HG03432 (cell line): ENCODE measurements around the gene MICAL3.

Experiments
- ATAC-seq: cut with Tn5 transposase; IDR thresholded peaks from one replicate; pipeline ENCODE4 v1.9.1; 2021; ENCODE audit warnings: mild to moderate bottlenecking, moderate library complexity; ENCODE audit not compliant: unreplicated experiment

The MICAL3 gene

DNA sequence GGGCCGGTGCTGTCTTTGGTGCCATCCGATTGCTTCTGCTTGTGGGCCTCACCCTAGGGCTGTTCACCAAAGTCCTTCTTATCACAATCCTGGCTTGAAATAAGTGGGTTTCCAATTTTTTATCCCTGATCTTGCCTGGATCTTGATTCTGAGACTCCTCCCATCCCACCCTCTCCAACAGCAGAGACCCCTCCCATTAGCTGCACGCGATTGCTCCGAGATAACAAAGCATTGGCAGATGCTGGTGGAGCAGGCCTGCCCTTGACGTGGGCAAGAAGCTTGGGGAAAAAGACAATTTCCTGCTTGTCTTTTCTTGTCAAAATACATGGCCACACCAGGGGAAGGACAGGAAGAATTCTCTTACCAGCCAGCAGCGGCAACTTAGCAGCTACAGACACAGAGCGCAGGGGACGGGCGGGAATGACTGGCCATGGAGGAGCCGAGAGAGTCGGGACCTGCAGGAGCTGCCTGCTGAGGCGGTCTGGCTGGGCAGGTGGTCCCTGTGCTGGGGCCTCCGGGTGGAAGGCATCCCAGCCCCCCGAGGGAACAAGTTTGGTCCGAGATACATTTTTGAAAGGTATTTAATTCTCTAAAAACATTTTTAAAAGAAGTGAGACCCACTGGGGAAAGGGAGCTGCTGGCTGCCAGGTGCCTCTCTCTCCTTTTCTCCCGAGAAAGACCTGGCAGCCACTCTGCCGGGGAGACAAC lies 240.4 kb downstream of the MICAL3 start:
- ATAC-seq: no peak

DNA sequence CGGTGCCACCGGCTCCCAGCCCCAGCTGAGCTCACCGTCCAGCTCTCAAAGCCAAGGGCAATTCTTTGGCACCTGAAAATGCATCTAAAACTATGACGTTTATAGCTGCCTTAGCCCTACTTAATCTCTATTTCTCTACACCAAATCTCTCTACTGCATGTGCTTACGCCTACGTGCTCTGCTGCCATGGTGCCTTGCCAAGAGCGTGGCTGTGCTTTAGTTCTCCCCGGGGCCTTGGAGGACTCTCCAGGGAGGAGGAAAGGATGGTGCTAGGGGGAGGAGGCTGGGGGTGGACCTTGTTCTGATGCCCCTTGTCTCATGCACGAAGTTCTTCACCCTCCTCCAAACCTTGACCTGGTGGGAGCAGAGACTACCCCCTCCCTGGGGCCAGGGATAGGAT lies 241.0 kb downstream of the MICAL3 start:
- ATAC-seq: no peak

DNA sequence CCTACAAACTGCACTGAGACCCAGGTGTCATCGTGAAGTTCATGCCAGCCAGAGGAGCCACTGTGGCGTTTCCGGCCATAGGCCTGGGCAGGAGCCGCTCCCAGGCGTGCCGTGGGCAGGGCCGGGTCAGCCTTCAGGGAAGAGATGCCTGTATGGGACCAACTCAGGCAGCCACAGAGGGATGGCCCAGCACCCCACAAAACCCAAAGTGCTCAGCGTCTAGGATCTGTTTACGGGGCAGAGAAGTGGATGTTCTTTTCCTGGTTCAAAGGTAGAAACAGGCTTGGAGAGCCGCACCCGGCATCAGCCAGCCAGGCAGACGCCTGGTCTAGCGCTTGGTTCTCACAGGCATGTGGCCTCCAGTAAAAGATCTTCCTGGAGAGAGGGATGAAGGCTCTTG lies 241.7 kb downstream of the MICAL3 start:
- no peak for ATAC-seq

DNA sequence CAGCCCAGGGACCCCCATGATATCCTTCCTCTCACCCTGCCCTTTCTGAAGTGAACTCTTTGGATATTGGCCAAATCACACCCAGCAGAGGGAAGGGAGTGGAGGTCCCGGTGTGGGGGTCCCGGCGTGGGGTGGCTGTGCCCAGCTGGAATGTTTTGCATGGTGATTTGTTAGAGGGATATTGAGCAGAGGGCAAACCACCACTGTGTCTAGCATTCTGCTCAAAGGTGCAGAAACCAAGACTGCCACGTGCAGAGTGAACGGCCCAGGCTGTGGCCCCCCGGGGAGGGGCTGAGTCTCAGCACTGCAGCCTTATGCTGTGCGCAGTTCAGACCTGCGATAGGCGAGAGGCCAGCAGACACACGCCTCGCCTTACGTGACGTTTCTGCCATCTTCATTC lies 242.2 kb downstream of the MICAL3 start:
- no peak for ATAC-seq

DNA sequence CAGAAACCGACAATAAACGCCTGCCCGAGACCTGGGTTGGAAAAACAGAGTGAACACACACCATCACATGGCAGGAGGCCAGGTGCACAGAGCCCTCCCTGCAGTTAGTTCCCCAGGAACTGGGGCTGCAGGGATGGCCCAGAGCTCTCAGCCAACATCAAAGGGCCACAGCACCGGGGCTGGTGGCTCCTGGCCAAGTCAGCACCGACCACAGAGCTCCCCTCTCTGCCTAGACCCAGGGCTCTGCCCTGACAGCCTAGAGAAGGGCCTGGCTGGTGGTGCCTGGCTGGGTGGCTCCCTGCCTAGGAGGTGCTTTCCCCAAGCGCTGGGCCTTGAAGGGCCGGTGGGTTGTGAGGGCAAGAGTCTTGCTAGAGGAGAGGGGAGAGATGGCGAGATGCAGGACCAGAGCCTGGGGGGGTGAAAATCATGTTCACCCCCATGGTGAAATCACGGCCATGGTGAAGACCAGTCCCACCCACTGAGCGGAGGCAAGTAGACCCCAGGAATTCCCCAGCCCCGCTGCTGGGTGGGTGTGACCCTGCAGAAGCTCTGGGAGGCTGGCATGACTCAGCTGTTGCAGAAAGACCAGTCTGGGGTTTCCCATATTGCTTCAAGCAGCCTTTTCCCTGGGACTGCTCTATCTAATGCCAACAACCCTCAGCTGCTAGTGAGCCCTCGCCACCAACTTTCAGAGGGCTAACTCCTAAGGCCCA lies 242.9 kb downstream of the MICAL3 start:
- ATAC-seq: peak; percentile 53

DNA sequence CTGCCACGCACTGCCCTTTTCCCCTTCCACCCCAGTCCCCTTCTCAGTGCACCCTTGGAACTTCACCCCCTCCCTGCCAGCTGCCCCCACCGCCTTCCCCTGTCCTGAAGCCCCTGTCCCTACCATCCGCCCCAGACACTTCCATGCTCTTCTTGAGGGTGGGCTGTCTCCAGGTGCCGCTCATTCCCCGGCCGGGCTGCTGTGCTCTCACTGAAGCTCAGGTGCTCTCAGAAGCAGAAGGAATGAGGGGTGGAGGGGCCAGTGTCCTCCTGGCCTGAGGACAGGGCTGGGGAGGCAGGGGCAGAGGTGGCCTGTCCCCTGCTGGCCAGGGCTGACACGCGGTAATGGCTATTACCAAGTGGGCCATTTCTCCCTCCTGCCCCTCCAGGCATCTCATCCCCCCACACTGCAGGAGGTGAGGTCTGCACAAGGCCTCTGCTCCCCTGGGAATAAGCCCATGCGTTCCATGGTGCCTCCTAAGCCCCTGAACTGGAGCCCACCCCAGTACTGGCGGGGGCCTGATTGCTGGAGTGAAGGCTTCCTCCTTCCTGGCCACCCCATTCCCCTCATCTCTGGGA lies 243.5 kb downstream of the MICAL3 start:
- ATAC-seq: no peak

DNA sequence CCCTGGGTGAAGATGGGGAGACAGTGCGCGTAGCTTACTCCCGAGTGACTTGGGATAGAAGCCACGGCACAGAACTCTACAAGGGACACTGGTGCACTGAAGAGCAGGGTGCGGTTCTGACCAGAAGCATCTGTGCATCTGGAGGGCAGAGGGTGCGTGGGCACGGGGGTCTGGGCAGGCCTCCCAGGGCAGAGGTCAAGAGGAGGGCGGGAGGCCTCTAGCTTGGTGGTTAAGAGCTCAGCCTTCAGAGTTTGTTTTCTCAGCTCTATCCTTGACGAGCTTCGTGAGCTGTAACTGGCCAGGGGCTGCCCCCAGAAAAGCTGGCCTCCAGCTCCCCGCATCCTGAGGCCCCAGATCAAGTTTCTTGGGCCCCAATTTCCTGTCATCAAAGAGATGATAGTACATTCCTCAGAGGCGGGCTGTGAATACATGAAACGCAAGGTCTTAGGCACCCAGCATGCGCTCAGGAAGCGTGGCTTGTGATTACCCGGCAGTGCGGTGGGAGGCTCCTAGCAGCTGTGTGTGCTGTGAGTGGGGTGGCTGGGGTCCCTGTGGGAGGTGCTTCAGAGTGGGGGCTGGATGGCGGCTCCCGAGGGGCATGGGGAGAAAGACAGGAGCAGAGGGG lies 244.1 kb downstream of the MICAL3 start:
- no peak for ATAC-seq

DNA sequence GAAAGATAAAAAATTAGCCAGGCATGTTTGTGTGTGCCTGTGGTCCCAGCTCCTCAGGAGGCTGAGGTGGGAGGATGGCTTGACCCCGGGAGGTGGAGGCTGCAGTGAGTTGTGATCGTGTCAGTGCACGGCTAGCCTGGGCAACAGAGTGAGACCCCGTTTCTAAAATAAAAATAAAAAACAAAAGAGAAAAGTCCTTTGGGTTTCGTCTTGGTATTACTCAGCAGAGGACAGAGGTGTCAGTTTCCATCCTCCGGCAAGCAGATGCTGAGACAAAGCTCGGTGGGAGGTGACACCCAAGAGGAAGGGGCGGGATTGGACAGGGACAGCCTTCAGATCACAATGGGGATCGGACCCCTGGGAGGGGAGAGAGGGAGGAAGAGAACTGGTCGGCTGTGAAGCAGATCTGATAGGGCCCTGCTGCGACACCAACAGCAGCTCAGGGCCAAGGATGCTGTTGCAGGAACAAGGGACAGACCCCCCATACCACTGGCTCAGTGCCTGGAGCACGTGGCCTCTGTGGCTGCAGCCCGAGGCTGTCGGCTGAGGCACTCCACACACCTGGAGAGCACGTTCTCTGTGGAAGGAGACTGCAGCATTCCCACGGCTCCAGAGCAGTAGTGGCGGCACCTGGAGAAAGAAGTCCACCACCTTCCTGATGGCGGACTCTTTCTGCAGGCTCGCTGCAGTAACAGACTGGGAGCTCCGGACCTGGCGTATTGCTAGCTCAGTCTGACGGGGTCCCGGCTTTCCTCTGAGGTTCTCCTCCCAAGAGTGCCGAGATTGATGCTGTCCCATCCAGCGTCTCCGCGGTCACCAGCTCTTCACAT lies 244.9 kb downstream of the MICAL3 start:
- peak; percentile 40 for ATAC-seq

DNA sequence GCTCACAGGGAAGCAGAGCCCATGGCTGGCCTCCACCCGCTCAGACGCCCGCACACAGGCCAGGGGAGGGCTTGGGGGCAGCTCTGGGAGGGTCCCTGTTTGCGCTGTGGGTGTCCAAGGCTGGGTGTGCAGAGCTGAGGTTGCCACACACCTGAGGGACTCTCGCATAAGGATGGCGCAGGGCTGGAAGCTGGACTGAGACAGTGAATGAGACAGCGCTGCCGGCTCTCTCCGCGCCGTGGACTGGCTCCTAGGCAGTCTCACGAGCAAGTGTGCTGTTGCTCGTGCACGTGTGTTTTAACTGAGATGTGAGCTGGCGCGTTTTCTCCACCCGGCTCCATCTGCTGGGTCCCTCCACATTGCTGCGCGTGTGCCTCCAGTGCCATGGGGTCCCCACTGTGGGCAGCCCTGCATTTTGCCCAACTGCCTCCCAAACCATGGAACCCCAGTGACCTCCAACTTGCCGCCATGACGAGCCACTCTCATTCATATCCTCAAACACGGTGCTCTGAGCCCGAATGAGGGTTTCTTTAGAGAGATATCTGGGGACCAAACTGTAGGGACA lies 245.9 kb downstream of the MICAL3 start:
- ATAC-seq: no peak

DNA sequence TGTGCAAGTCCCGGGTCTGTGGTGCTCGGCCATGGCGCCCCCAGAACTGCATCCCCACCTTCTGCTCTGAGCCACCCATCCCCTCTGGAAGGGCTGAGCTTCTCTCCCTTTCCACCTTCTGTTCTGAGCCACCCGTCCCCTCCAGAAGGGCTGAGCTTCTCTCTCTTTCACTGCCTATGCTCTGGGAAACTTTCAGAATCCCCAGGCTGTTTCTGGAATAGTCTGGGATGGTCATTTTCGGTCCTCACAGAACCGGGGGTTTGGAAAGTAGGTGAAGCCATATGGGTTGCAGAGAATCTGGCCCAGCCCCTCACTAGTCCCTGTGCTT lies 246.7 kb downstream of the MICAL3 start:
- ATAC-seq: no peak

DNA sequence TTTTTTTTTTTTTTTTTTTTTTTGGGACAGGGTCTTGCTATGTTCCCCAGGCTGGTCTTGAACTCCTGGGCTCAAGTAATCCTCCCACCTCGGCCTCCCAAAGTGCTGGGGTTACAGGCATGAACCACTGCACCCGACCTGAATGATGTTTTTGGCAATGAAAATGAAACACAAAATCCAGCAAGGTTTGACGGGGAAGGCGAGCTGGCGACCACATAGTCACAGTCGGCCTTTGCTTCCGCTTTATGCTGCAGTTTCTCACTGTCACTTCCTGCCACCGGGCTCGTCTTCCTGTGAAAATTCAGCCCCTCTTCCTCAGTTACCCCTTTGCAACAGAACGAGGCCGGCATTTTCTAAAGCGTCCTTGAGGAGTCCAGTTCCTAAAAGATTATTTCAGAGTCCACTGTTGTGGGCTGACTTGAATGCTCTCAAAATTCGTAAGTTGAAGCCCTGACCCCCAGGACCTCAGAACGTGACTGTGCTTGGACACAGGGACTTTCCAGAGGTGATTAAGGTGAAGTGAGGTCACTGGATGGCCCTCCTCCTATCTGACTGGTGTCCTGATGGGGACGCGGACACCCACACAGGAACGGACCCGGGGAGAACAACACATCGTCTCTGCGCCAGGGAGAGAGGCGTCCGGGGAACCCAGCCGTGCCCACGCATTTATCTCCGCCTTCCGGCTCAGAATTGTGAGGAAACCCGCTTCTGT lies 247.2 kb downstream of the MICAL3 start:
- peak; percentile 23 for ATAC-seq

DNA sequence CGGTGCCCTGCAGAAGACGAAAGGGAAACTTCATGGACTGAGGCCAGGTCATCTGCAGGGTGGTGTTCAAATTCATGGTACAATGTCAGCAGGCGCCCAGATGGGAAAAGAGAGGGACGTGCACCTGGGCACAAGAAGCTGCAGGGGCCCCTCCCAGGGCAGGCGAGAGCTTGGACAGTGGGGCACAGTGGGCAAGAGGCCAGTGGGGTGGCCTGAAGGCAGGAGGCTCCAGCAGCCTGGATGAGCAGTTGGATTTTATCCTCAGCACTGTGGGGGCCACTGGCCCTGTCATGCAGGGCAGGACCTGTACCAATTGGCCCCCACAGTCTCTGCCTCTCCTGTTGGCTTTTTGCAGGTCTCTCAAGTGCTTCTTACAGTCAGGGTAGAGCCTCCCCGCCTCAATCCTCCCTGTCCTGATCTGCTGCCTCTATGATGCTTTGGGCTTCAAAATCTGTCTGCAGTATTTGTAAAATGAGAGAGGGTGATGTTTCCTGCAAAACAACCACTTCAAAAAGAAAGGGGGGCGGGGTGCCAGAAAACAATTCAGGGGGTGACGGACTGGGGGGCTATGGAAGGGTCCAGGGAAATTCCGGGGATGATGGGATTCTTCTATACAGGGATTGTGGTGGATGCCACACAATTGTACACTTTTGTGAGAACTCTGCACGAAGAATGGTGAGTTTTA lies 248.4 kb downstream of the MICAL3 start:
- no peak for ATAC-seq

DNA sequence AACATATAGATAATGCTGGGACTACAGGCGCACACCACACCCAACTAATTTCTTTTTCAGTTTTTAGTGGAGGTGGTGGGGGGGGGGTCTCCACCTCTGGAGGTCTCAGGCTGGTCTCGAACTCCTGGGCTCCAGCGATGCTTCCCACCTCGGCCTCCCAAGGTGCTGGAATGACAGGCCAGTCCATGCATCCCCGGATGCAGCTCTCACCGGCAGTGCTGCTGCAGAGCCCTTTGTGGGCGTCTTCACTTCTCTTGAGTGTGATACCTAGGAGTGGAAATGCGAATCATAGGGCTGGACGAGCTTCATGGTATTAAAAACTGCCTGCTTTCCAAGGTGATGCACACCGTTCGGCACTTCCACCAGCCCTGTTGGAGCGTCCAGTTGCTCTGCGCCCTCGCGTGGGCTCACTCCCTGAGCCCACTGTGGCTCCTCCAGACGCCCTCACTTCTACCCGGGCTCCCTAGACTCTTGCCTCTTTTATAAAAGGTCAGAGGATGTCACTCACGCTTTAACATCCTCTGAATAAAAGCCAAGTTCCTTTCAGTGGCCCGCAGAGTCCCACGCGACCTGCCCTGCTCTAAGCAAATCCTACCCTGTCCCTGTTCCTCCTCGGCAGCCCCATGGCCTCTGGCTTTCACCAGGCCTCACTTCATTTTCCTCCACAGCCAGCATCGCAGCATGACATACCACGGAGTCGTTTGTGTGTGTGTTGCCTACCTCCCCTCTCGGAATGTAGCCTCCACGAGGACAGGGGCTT lies 249.3 kb downstream of the MICAL3 start:
- no peak for ATAC-seq

DNA sequence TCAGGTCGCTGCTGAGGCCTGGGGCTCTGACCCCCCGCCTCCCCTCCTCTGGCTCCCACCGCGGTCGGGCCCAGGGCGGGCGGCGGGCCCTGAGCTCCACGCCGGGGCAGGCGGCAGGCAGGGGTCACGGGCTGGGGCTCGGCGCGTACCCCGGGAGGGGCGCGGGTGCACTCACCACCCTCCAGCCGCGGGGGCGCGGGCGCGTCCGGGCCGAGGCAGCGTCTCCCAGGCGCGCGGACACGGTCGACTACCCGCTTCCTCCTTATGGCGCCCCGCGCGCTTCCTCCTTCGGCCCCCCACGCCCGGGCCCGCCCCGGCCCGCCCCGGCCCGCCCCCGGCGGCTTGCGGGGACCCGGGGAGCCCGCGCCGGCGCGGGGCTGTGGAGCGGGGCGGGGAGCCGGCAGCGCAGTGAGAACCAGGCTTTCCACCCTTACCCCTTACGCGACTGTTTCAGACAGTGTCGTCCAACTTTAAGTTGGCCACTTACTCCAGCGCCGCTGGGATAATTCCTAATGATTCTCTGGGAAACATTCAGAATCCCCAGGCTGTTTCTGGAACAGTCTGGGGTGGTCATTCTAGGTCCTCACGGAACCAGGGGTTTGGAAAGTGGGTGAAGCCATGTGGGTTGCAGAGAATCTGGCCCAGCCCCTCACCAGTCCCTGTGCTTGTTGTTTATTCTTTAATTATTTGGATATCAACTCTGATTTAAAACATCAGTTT lies 250.0 kb downstream of the MICAL3 start, which contains the start of gene BID:
BID (minus strand) TSS at position 264 of the 720 bp plus-strand sequence. CDS start 24,353 bp downstream, outside the sequence.
- ATAC-seq: peak; percentile 37

DNA sequence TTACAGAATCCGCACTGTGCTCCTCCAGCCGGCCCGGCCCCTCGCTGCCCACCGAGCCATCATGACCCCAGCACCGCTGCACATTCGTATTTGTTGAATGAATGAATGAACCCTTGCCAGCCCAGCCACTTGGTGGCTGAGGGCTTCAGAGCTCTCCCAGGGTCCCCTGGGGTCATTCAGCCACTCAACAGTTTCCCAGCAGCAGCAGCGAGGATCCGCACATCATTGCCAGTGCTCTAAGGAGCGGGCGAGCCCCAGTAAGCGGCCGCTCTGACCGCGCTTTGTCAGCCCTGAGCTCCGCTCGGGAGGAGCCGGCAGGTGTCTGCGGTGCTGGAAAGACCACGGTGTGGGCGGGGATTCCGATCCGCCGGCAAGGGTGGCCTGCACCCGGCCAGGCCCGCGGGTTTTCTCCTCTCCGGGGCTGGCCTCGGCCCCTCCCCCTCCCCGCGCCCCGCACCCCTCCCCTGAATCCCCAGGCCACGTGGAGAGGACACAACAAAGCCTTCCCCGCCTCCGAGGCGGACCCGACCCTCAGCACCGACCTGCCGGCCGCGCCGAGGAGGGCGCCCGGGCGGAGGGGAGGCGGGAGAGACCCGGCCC lies 250.7 kb downstream of the MICAL3 start:
- ATAC-seq: peak; percentile 36

DNA sequence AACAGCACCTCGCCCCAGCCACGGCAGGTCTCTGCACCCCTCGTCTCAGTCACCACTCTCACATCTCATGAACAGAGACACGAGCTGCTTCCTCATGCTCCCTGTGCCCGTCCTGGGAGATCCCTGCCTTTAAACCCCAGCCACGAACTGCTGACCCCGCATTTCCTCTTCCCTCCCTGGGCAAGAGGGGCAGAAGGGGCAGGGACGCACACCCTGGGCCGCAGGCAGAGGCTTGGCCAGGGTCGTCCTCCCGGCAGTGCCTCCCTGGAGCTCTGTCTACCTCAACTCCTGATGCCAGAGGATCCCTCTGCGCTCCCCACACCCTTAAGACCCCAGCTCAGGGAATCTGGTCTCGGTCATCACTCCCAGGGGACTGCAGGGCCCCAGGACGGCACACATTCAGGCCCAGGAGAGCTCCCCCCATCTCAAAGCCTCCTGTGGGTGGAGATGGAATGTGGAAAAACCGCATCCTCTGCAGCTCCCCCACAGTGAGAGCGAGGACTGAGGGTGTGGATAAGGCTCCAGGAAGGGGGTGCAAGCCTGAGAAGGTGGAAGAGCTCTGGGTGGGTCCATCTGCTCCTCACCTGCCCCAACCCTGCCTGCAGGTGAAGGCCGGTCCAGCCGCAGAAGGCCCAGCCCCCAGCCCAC lies 251.3 kb downstream of the MICAL3 start:
- ATAC-seq: no peak
